ENCODE measurements around the gene LONP1.

Gene LONP1

DNA sequence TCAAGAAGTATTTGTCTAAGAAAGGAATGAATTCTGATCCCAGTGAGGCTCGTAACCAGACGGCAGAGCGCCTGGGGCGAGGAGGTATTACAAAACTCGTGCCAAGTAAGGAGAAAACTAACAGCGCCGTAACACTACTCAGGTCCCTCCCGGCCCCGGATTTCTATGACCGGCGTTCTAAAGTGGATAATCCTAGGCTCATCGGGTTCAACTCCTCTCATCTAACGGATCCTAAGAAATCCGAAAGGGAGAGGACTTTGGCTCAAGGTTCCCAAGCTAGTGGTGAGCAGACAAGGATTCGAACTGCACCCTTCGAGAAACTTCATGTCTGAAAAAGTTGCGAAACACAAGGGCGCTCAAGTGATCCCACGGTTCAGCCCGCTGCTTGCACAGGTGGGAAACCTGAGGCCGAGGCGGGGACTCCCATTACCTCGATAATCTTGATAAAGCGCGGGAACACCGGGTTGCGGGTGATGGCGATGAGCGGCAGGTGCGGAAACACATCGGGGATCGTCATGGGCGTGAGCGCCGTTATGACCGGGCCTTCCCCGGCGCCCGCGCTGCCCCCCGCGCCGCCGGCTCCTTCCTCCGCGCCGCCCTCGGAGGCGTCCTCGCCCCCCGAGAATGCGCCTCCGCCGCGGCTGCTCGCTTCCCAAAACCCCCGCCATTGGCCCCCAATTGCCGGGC, 529 bp downstream of the LONP1 start:
- no peak for TF ChIP-seq CTCF (IDR thresholded peaks at IDR 0.05; ENCODE audit: low read depth, low read length, missing control alignments)
- in situ Hi-C loops (cut with HindIII; ENCODE audit: low sequenced_read_pairs) = no loop called here
- H3K4me3 ChIP-seq (ENCODE audit: low read depth, low read length) = peak overlapping the region; percentile 80
- no peak for DNase-seq (ENCODE audit: low read depth)

DNA sequence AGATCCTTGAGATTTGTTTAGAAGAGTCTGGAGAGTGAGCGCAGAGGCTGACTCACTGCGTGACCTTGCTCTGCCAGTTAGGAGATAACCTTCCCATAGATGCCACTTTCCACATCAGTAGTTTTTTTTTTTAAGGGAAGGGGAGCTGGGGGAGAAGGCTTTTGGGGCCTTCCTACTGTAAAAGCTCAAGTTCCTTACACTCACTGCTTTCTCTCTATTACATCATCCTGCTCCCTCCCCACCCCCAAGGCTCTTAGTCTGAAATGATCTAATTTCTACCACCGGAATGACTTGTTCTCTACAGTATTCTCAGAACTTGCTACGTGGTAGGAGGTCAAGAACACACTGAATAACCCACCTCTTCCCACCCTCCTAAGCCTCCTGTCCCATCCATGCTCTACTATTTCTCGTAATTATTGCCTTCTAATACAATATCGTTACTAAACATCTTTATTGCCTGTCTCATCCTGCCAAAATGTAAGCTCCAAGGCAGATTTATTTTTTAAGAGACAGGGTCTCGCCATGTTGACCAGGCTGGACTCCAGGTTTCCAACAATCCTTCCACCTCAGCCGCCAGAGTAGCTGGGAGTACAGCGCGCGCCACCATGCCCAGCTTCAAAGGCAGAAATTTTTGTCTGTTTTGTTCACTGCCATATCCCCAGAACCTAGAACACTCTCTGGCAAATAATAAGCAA, 1.2 kb downstream of the LONP1 start:
- peak; percentile 23 for DNase-seq (ENCODE audit: low read depth)
- H3K4me3 ChIP-seq (ENCODE audit: low read depth, low read length) = peak overlapping the region; percentile 80
- no peak for TF ChIP-seq CTCF (IDR thresholded peaks at IDR 0.05; ENCODE audit: low read depth, low read length, missing control alignments)
- in situ Hi-C loops (cut with HindIII; ENCODE audit: low sequenced_read_pairs) = no loop called here

GRCh38 chr19:5718037-5718578, 1.8 kb downstream of the LONP1 start:
- no peak for TF ChIP-seq CTCF (IDR thresholded peaks at IDR 0.05; ENCODE audit: low read depth, low read length, missing control alignments)
- peak overlapping the region; percentile 80 for H3K4me3 ChIP-seq (ENCODE audit: low read depth, low read length)
- DNase-seq (ENCODE audit: low read depth) = no peak
- in situ Hi-C loops (cut with HindIII; ENCODE audit: low sequenced_read_pairs) = no loop called here

GRCh38 chr19:5717215-5717935, 2.6 kb downstream of the LONP1 start:
- TF ChIP-seq CTCF (IDR thresholded peaks at IDR 0.05; ENCODE audit: low read depth, low read length, missing control alignments) = no peak
- in situ Hi-C loops (cut with HindIII; ENCODE audit: low sequenced_read_pairs) = no loop called here
- no peak for DNase-seq (ENCODE audit: low read depth)
- H3K4me3 ChIP-seq (ENCODE audit: low read depth, low read length) = no peak overlapping the region

DNA sequence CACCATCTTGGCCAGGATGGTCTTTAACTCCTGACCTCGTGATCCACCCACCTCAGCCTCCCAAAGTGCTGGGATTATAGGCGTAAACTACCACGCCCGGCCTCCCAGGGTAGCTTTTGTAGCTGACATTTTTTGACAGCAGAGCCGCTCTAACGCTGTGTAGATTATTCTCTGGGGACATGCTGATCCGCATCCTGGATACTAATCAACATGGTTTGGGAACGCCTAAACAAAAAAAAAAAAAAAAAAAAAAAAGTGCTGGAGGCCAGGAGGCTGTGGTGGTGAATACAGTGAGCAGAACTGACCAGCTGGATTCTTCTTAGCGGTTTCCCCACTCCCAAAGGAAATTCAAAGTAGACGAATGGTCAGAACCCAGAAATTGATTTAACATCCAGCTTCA, 5.1 kb downstream of the LONP1 start:
- in situ Hi-C loops (cut with HindIII; ENCODE audit: low sequenced_read_pairs) = no loop called here
- no peak for DNase-seq (ENCODE audit: low read depth)
- TF ChIP-seq CTCF (IDR thresholded peaks at IDR 0.05; ENCODE audit: low read depth, low read length, missing control alignments) = no peak
- no peak overlapping the region for H3K4me3 ChIP-seq (ENCODE audit: low read depth, low read length)

DNA sequence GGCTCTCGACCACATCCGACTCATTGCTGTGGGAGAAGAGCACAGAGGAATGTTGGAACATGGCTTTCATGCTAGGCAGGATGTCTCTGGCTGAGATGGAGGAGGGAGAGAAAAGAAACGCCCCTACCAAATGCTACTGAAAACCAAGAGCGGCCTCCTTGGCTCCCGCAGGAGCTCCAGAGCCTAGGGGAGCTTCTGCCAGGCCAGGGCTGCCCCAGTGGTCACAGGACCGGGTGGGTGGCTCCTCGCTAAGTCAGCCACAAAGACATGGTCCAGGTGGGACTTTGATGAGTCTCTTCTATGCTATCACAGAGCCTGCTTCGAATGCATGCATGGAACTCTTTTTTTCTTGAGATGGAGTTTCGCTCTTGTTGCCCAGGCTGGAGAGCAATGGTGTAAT, 6.7 kb downstream of the LONP1 start:
- in situ Hi-C loops (cut with HindIII; ENCODE audit: low sequenced_read_pairs) = no loop called here
- DNase-seq (ENCODE audit: low read depth) = no peak
- TF ChIP-seq CTCF (IDR thresholded peaks at IDR 0.05; ENCODE audit: low read depth, low read length, missing control alignments) = no peak
- no peak overlapping the region for H3K4me3 ChIP-seq (ENCODE audit: low read depth, low read length)

All from astrocyte of the cerebellum (primary cell).